Activated naive CD8-positive, alpha-beta T cell treated with anti-CD3 and anti-CD28 coated beads, Interleukin-2, amount 50 U/mL, for 24 hours (primary cell): ENCODE measurements around the gene HIRA.
A peak's percentile ranks its signal among the peaks of the same experiment; 100 is the strongest.

Source experiments
- ATAC-seq: fragments of 150-1000 bp; cut with Tn5 transposase; one replicate; pipeline ENCODE4 v1.10.0; 2021
- DNase-seq: peaks from one replicate; pipeline ENCODE4 v3.0.0; 2021
- H3K27ac Mint-ChIP-seq: one replicate; pipeline ENCODE4 v1.8.0; 2021; ENCODE audit warnings: mild to moderate bottlenecking, mixed read lengths
- H3K27me3 Mint-ChIP-seq: one replicate; pipeline ENCODE4 v1.8.0; 2021; ENCODE audit warnings: mixed read lengths
- H3K36me3 Mint-ChIP-seq: one replicate; pipeline ENCODE4 v1.8.0; 2021; ENCODE audit warnings: low read depth, mixed read lengths
- H3K4me1 Mint-ChIP-seq: one replicate; pipeline ENCODE4 v1.8.0; 2021; ENCODE audit warnings: mixed read lengths
- H3K4me3 Mint-ChIP-seq: one replicate; pipeline ENCODE4 v1.8.0; 2021; ENCODE audit warnings: mild to moderate bottlenecking, moderate library complexity, mixed read lengths
- H3K9me3 Mint-ChIP-seq: one replicate; pipeline ENCODE4 v1.8.0; 2021; ENCODE audit warnings: mixed read lengths

The HIRA gene

DNA sequence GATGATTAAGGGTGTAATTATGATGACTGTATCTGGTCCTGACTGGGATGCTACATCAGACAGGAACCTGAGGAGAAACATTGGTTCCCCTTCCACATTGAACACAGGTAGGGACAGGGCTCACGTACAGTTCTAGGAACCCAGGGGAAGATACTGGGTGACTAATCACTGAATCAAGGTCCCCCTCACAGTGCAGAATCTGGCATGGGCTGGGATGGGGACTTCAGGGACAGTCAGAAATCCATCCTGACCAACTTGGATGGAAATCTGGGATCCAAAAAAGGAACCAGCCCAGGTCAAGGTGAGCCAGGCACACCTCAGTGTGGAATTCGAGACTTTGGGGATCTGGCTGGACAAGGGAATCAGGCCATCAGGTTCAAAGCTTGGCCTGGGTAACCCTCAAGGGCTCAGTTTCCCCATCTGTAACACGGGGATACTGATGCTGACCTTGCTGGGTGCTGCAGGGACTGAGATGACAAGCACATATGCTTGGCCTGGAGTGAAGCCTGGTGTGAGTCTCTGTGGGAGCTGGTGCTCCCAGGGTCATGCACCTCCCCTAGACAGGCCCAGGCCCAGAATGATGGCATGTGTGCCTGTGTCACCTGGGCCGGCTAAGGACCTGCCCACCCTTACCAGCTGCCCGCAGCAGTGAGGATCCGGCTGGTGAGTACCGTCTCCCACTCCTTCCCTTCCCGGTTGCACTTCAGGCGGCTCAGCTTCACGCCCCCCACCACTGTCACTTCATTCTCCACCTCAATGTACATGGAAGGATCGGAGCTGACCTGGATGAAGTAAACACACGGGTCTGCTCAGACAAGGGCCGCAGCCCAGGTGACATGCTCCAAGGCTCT, 72.6 kb downstream of the HIRA start:
- Mint-ChIP-seq H3K27me3 (no peaks in the 10 kb centered on the region), H3K4me1 (peaks cover 3% of the 10 kb centered on the region), H3K9me3 (no peaks in the 10 kb centered on the region), H3K4me3 (no peak overlapping the region), H3K27ac (peak overlapping the region; percentile 42), H3K36me3 (peaks cover 33% of the 10 kb centered on the region)
- peak; percentile 9 for ATAC-seq
- no peak for DNase-seq

DNA sequence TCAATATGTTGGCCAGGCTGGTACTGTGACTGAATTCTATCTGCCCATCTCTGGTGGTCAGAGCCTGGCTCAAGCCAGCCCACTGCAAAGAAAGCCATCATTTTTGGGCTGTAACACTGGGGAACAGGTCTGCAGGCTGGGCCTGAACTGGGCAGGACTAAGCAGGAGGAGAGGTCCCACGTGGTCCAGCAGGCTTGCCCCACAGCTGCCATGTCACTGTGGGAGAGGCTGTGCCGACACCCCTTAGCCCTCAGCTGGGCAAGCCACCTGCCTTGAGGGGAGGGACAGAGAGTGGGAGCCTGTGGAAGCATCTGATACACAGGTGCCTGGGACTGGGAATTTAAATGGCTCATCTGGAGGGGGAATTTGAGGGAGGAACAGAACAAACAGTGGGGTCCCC, 73.3 kb downstream of the HIRA start:
- H3K36me3 Mint-ChIP-seq: peaks cover 30% of the 10 kb centered on the region
- no peaks in the 10 kb centered on the region for H3K9me3 Mint-ChIP-seq
- DNase-seq (no peak), ATAC-seq (no peak)
- H3K27me3 Mint-ChIP-seq: no peaks in the 10 kb centered on the region
- no peak overlapping the region for H3K27ac Mint-ChIP-seq
- H3K4me3 Mint-ChIP-seq: no peak overlapping the region
- peaks cover 3% of the 10 kb centered on the region for H3K4me1 Mint-ChIP-seq

DNA sequence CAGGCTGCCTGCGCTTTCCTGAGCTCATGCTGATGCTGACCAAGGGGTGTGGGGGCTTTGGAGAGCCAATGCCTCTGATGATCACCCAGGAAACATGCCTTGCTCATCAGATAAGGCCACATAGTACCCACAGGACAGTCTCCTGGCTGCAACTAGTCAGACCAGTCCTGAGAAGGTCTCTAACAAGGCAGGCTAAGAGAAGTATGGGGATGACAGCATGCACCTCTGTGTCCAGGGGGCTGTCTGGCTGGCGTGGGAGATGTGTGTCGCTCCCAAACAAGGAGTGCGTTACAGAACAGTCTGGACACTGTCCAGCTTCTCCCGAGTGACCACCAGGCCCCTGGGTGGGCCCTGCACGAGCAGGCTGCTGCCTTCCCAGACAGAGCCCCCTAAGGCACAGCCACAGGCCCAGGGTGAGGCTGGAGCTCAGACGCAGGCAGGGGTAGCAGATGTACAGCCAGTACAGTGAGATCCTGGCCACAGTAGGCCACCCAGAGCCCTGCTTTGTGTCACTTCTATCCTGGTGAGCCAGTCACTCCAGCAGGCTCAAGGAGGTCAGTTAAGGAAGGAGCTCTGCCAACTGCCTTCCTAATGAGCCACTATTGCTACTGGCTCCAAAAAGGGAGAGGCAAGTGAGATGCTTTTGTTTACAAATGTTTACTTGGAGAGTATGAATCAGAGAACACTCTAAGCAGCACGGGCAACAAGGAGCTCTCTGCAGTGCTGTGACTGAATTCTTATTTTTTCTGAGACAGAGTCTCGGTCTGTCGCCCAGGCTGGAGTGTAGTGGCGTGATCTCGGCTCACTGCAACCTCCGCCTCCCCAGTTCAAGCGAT, 74.0 kb downstream of the HIRA start:
- H3K36me3 Mint-ChIP-seq: peaks cover 30% of the 10 kb centered on the region
- no peak overlapping the region for H3K4me3 Mint-ChIP-seq
- H3K4me1 Mint-ChIP-seq: peaks cover 3% of the 10 kb centered on the region
- H3K27ac Mint-ChIP-seq: no peak overlapping the region
- H3K27me3 Mint-ChIP-seq: no peaks in the 10 kb centered on the region
- ATAC-seq (no peak), DNase-seq (no peak)
- H3K9me3 Mint-ChIP-seq: no peaks in the 10 kb centered on the region

DNA sequence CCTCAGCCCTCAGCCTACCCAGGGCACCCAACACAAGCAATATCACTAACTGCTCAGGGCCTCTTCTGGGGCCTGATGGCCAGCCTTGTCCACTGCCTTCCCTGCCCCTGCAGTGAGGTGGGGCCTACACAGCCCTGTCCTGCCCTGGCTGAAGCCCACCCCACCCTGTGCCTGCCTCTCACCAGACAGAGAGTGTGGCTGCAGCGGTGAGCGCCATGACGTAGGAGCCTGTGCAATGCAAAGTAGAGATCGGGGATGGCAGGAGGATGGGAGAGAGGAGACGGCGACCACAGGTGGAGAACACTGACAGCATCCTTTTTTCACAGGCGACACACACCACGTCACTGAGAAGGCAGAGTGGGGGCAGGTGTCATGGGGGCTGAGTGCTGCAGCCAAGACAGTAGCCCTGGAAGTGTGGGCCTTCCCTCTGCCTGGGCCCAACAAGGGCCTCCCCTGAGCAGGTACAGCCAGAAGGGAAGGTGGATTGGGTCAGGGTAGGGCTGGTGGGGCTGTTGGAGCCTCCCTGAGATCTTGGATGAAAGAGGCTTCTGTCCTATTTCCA, 74.7 kb downstream of the HIRA start:
- H3K36me3 Mint-ChIP-seq: peaks cover 33% of the 10 kb centered on the region
- H3K9me3 Mint-ChIP-seq: no peaks in the 10 kb centered on the region
- DNase-seq: no peak
- H3K27me3 Mint-ChIP-seq: no peaks in the 10 kb centered on the region
- ATAC-seq: no peak
- no peak overlapping the region for H3K4me3 Mint-ChIP-seq
- no peak overlapping the region for H3K27ac Mint-ChIP-seq
- H3K4me1 Mint-ChIP-seq: peaks cover 3% of the 10 kb centered on the region

DNA sequence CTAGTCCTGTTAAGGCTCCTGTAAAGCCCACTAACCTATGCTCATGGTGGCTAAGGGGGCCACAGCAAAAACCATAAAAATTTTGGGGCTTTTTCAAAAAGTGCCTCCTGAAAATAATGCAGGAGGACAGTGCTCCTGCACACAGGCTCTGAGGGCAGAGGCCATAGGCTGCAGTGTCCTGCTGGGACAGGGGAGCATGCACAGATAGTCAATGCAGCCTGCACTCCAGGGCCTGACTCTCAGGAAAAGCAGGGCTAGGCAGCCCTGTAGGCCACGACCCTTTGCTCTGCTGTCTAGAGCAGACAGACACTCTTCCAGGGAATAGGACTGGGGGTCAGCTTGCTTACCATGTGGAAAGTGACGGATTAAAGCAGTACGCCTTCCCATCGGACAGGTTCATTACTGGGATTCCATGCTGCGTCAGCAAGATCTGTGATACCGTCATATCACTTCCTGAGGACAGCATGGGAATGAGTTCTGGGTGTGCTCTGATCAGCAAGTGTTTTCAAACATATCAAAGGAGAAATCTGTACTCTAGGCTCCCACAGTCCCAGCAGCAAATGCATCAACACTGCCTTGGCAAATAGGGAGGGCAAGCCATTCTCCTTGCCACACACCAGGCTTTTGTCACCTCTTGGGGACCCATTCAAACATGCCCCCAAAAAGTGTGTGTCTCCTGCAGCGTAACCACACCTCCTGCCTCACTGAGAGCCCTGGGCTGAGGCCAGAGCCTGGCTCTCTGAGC, 75.9 kb downstream of the HIRA start:
- Mint-ChIP-seq H3K36me3 (peaks cover 38% of the 10 kb centered on the region), H3K4me1 (peaks cover 3% of the 10 kb centered on the region), H3K4me3 (no peak overlapping the region), H3K27me3 (no peaks in the 10 kb centered on the region), H3K27ac (no peak overlapping the region), H3K9me3 (no peaks in the 10 kb centered on the region)
- ATAC-seq (no peak), DNase-seq (no peak)

DNA sequence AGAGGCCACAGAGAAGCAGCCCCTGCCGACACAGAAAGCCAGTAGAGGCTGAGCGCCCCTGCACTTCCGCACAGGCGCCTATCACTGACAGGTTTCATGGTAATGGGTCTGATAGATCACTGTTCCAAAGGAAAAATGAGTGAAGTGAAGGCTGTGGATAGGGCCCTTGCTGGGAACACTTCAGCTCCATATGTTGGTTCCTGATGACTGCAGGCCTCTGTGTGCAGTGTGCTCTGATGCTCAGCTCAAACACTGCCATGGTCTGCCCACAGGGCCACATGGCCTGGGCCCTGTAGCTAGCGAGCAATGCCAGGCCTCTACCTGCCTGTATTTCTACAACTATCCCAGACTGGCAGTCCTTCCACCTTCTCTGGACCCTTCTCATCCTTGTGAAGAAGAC, 77.3 kb downstream of the HIRA start:
- H3K4me3 Mint-ChIP-seq: no peak overlapping the region
- no peak overlapping the region for H3K27ac Mint-ChIP-seq
- peaks cover 47% of the 10 kb centered on the region for H3K36me3 Mint-ChIP-seq
- H3K27me3 Mint-ChIP-seq: no peaks in the 10 kb centered on the region
- H3K9me3 Mint-ChIP-seq: no peaks in the 10 kb centered on the region
- H3K4me1 Mint-ChIP-seq: peaks cover under 1% of the 10 kb centered on the region
- DNase-seq: no peak
- ATAC-seq: no peak

DNA sequence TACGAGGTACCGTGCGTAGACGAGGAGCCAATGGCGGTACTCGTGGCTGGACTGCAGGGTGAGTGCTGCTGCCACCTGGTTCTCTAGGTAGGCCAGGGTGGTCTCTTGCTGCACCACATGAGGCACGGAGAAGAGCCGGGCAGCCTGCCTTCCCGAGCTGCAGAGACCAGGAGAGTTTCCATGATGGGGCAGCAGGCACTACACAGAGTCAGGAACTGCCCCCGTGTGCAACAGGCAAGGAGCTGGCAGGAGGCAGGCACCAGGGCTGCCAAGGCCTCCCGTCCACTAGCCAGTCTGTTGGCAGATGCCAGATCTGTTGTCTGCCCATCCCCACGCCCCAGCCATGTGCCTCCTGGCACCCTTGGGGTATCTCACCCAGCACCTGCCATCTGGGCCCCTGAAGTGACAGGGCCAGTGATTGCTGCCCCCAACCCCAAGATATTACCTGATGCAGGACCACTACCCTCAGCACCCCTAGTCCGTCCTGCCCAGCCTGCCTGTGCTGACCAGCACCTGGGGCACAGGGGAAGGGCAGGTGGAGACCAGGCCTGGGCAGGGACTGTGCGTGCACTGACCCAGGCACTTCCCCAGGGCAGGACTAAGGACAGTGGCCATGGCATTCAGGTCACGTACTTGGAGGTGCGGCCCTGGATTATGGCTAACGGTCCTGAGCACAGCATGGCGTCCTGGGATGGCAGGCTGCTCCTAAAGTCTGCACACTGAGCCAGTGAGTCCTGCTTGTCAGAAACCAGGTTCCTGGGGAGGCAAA, 78.0 kb downstream of the HIRA start:
- DNase-seq: no peak
- Mint-ChIP-seq H3K4me1 (no peaks in the 10 kb centered on the region), H3K9me3 (no peaks in the 10 kb centered on the region), H3K27me3 (no peaks in the 10 kb centered on the region), H3K4me3 (no peak overlapping the region), H3K36me3 (peaks cover 47% of the 10 kb centered on the region), H3K27ac (no peak overlapping the region)
- ATAC-seq: no peak

DNA sequence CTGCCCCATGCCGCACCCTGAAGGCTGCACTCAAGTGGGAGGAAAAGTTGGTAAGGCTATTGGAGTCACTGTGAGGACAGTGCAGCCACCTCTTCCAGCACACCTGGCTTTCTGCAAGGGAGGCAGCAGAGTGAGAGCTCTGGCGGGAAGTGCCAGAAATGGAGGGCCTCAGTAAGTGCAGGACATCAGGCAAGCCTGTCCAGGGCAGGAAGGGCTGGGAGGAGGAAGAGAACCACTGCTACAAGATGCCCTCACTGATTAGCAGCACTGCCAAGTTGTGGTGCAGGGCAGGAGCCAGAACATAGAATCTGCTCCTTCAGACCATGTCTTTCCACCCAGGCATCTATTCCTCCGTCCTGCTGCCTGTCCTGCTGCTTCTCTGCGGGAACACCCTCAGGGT, 78.8 kb downstream of the HIRA start:
- H3K36me3 Mint-ChIP-seq: peaks cover 41% of the 10 kb centered on the region
- no peaks in the 10 kb centered on the region for H3K4me1 Mint-ChIP-seq
- H3K9me3 Mint-ChIP-seq: no peaks in the 10 kb centered on the region
- no peak overlapping the region for H3K4me3 Mint-ChIP-seq
- ATAC-seq (no peak), DNase-seq (no peak)
- no peaks in the 10 kb centered on the region for H3K27me3 Mint-ChIP-seq
- no peak overlapping the region for H3K27ac Mint-ChIP-seq

DNA sequence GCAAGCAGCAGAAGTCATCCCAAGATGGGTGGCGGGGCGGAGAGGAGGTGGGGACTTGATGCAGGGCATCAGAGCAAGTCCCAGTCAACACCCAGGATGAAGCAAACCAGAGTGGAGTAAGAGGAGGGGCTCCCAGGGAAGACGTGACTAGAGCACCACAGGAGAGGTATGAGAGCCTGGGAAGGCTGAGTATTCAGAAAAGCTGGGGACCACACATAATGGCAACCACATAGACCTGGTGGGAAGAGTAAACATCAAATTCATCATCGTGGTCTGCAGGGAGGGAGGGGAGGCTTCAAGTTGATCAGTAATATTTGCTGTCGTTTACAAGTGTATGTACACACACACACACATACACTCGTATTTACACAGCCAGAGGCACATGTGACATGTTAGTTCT, 79.3 kb downstream of the HIRA start:
- H3K27ac Mint-ChIP-seq: no peak overlapping the region
- ATAC-seq (no peak), DNase-seq (no peak)
- H3K36me3 Mint-ChIP-seq: peaks cover 43% of the 10 kb centered on the region
- no peaks in the 10 kb centered on the region for H3K27me3 Mint-ChIP-seq
- H3K4me1 Mint-ChIP-seq: no peaks in the 10 kb centered on the region
- no peak overlapping the region for H3K4me3 Mint-ChIP-seq
- H3K9me3 Mint-ChIP-seq: no peaks in the 10 kb centered on the region

DNA sequence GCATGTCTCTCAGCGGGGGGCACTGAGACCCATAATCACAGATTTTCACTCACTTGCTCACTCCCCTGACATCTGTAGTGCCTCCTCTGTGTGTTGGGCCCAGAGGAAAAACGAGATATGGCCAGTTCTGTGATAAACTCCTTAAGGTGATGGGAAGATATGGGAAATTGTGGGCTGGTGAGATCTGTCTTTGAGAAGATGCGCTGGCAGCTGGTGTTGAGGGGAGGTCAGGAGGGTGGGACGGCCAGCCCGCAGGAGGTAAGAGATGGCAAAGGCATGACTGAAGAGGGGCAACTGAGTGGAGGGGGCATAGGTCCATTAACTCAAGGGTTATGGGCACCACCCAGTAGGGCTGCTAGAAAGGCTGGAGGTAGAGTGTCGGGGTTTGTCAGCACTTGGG, 79.9 kb downstream of the HIRA start:
- ATAC-seq (no peak), DNase-seq (no peak)
- H3K4me1 Mint-ChIP-seq: no peaks in the 10 kb centered on the region
- peaks cover 45% of the 10 kb centered on the region for H3K36me3 Mint-ChIP-seq
- no peak overlapping the region for H3K27ac Mint-ChIP-seq
- no peak overlapping the region for H3K4me3 Mint-ChIP-seq
- no peaks in the 10 kb centered on the region for H3K9me3 Mint-ChIP-seq
- H3K27me3 Mint-ChIP-seq: no peaks in the 10 kb centered on the region

DNA sequence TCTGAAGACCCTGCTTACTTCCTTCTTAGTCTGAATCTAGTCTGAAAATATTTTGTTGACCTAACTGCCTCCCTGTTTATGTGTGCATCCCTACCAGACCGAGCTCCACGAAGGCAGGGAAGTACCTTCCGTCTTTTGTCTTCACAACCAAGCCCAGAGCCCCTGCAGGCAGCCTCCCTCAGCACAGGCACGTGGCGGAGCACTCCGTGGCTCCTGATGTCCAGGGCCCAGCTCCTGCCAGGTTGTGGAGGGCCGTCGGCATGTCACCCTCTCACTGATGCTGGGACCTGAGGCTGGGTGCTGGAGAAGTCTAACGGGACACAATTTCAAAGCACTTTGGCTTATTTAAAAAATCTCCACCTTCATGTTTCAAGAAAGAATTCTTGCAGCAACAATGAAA, 80.6 kb downstream of the HIRA start:
- DNase-seq (no peak), ATAC-seq (no peak)
- Mint-ChIP-seq H3K27me3 (no peaks in the 10 kb centered on the region), H3K4me1 (no peaks in the 10 kb centered on the region), H3K9me3 (no peaks in the 10 kb centered on the region), H3K36me3 (peaks cover 50% of the 10 kb centered on the region), H3K27ac (no peak overlapping the region), H3K4me3 (no peak overlapping the region)

DNA sequence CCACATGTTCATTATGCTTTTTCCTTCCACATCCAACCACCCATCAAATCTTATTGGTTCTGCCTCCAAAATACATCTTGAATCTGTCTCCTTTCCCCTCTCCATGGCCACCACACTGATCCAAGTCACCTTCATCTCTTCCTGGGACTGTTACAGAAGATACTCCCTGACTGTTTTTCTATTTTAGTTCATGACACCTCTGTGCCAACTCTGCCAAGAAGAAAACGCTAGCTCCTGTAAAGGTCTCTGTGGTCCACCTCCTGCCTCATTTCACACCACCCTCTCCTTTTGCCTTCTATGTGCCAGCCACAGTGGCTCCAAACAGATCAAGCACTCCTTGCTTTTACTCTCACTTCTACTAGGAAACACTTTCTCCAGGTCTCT, 81.1 kb downstream of the HIRA start:
- Mint-ChIP-seq H3K27ac (no peak overlapping the region), H3K4me3 (no peak overlapping the region), H3K36me3 (peaks cover 48% of the 10 kb centered on the region), H3K9me3 (no peaks in the 10 kb centered on the region), H3K27me3 (no peaks in the 10 kb centered on the region), H3K4me1 (no peaks in the 10 kb centered on the region)
- ATAC-seq (no peak), DNase-seq (no peak)

DNA sequence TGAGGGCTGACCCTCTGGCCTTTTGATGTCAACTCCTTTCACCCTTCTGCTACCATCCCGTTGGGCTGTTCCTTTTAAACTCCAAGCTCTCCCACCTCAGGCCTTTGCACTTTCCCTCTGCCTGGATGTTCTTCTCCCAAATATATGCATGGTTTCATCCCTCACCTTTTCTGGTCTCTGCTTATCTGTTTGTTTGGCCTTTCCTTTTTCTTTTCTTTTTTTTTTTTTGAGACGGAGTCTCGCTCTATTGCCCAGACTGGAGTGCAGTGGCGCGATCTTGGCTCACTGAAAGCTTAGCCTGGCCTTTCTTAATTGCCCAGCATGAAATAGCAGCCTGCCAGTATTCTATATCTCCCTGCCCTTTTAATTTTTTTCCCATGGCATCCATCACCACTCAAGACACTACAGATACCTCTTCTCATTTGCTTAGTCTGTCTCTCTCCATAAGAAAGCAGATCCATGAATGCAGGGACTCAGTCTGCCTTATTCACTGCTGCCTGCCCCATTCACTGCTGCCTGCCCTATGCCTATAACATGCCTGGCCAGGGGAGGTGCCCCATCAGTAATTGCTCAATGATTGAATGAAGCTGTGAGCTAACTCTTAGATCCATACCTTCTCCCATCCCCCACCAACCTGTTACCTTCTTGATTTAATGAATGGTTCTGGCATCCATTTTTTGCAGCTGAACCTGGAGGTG, 81.6 kb downstream of the HIRA start:
- no peaks in the 10 kb centered on the region for H3K27me3 Mint-ChIP-seq
- H3K4me3 Mint-ChIP-seq: no peak overlapping the region
- H3K27ac Mint-ChIP-seq: no peak overlapping the region
- no peaks in the 10 kb centered on the region for H3K9me3 Mint-ChIP-seq
- no peaks in the 10 kb centered on the region for H3K4me1 Mint-ChIP-seq
- peaks cover 49% of the 10 kb centered on the region for H3K36me3 Mint-ChIP-seq
- DNase-seq: no peak
- ATAC-seq: no peak
